HepG2 (cell line): ENCODE results near the gene PHF13. TPM values are rescaled to one million over a fixed set of nuclear protein-coding genes. Genes with fewer than 3 reads are reported as not detected.

Experiments used
- ATAC-seq: fragments of 200-7000 bp; cut with Tn5 transposase; 3 replicates; pipeline ENCODE4 v1.9.1; 2020; ENCODE audit warnings: mild to moderate bottlenecking, moderate library complexity
- BruUV-seq: library from RNA; stranded (reverse); fragments of 400-500 nt; replicated peaks from 2 replicates; lab custom pipeline; 2021; lab: Mats Ljungman, UMichigan
- CTCF ChIA-PET: fragments of 300-600 bp; formaldehyde crosslinking; extraction: SDS; loops from one replicate; lab custom pipeline; 2021; ENCODE audit warnings: low total read pairs, inconsistent platforms, low intra/inter-chr PET ratio; lab: Yijun Ruan, JAX
- POLR2A ChIA-PET: fragments of 350-600 bp; sonication (Branson Sonifier 250); formaldehyde crosslinking; loops from one replicate; lab custom pipeline; 2020; ENCODE audit warnings: antibody characterized with exemption, inconsistent platforms; lab: Yijun Ruan, JAX
- DNase-seq: peaks from one replicate; pipeline ENCODE4 v3.0.0-alpha.2; 2015; ENCODE audit warnings: low spot score
- FAIRE-seq: peaks from 3 replicates; lab custom pipeline; 2011; peaks lifted over from hg19 to GRCh38; lab: Jason Lieb, UNC
- H2AFZ ChIP-seq: one replicate; pipeline ENCODE4 v1.6.1; 2011; ENCODE audit warnings: low read length, inconsistent platforms
- H3K27ac ChIP-seq: fragments of 300-600 bp; 3 replicates; pipeline ENCODE4 v1.8.0; 2011; ENCODE audit warnings: mixed run types, mild to moderate bottlenecking, mixed read lengths, low read length, inconsistent platforms; ENCODE audit not compliant: insufficient read depth; ENCODE audit errors: extremely low read length
- H3K27me3 ChIP-seq, 2 experiments: fragments of 200-600 bp in 1 of 2; 2 replicates in 1 of 2; 3 replicates in 1 of 2; pipeline versions ENCODE4 v1.6.0 to v1.8.0; 2011; ENCODE audit warnings: low read length in 2 of 2, mild to moderate bottlenecking in 2 of 2, moderate library complexity in 2 of 2, inconsistent platforms in 1 of 2; ENCODE audit not compliant: insufficient read depth in 2 of 2, control insufficient read depth in 1 of 2
- H3K36me3 ChIP-seq, 2 experiments: fragments of 200-600 bp in 1 of 2; replicated peaks in 1 of 2; 2 replicates in 1 of 2; 3 replicates in 1 of 2; pipeline versions ENCODE4 v1.5.1 to v1.8.0; 2011; ENCODE audit warnings: low read length in 2 of 2, inconsistent platforms in 1 of 2; ENCODE audit not compliant: insufficient read depth in 2 of 2, control insufficient read depth in 1 of 2
- H3K4me1 ChIP-seq: 2 replicates; pipeline ENCODE4 v1.5.1; 2012; ENCODE audit warnings: low read length, inconsistent platforms; ENCODE audit not compliant: insufficient read depth
- H3K4me2 ChIP-seq: 2 replicates; pipeline ENCODE4 v1.6.0; 2011; ENCODE audit warnings: low read depth, low read length, inconsistent platforms
- H3K4me3 ChIP-seq, 3 experiments: fragments of 200-600 bp in 1 of 3; sonication (generic), shearing (Covaris generic) in 1 of 3; replicated peaks in 1 of 3; 2 replicates each; pipeline ENCODE4 v1.5.1; 2011 to 2016; ENCODE audit warnings: low read length in 3 of 3, inconsistent platforms in 2 of 3, low read depth in 2 of 3, mild to moderate bottlenecking in 2 of 3, control low read depth in 1 of 3, mixed read lengths in 1 of 3; ENCODE audit not compliant: insufficient read depth in 1 of 3
- H3K79me2 ChIP-seq: one replicate; pipeline ENCODE4 v1.6.1; 2011; ENCODE audit warnings: low read length, inconsistent platforms; ENCODE audit not compliant: insufficient read depth
- H3K9ac ChIP-seq: 2 replicates; pipeline ENCODE4 v1.6.0; 2011; ENCODE audit warnings: mild to moderate bottlenecking, low read depth, low read length, inconsistent platforms; ENCODE audit not compliant: insufficient read depth
- H3K9me3 ChIP-seq: 2 replicates; pipeline ENCODE4 v1.5.1; 2012; ENCODE audit warnings: mild to moderate bottlenecking, low read length
- H4K20me1 ChIP-seq: 2 replicates; pipeline ENCODE4 v1.6.0; 2011; ENCODE audit warnings: inconsistent platforms, mild to moderate bottlenecking, low read length, moderate library complexity; ENCODE audit not compliant: insufficient read depth
- BHLHE40 ChIP-seq: IDR thresholded peaks from 2 replicates; pipeline ENCODE4 v1.6.1; 2011; ENCODE audit warnings: low read length, improper control_type of control experiment
- MAZ ChIP-seq, 2 experiments: sonication (generic) in 1 of 2; formaldehyde crosslinking in 1 of 2; IDR thresholded peaks; 2 replicates each; pipeline versions ENCODE4 v1.5.0 to v1.6.1; 2012 to 2020; ENCODE audit warnings: low read depth in 2 of 2, mild to moderate bottlenecking in 2 of 2, borderline replicate concordance in 1 of 2, improper control_type of control experiment in 1 of 2, low read length in 1 of 2, missing genetic modification reagents in 1 of 2, moderate library complexity in 1 of 2
- REPIN1 ChIP-seq: sonication (generic); formaldehyde crosslinking; IDR thresholded peaks from 2 replicates; pipeline ENCODE4 v1.8.0; 2022; ENCODE audit warnings: missing genetic modification reagents, low read depth, mild to moderate bottlenecking, borderline replicate concordance
- ZBTB43 ChIP-seq: sonication (generic); formaldehyde crosslinking; conservative IDR thresholded peaks from 2 replicates; pipeline ENCODE4 v1.4.0; 2020; ENCODE audit warnings: missing genetic modification reagents
- ZNF143 ChIP-seq: sonication (generic); formaldehyde crosslinking; IDR thresholded peaks from 2 replicates; pipeline ENCODE4 v1.4.0; 2020; ENCODE audit warnings: missing genetic modification reagents
- ZNF274 ChIP-seq: sonication (generic); formaldehyde crosslinking; IDR thresholded peaks from 2 replicates; pipeline ENCODE4 v1.5.1; 2020; ENCODE audit warnings: mild to moderate bottlenecking, missing genetic modification reagents
- ZNF337 ChIP-seq: sonication (generic); formaldehyde crosslinking; IDR thresholded peaks from 2 replicates; pipeline ENCODE4 v1.5.1; 2020; ENCODE audit warnings: missing genetic modification reagents, low read depth, mild to moderate bottlenecking, borderline replicate concordance
- ZNF33A ChIP-seq: sonication (generic); formaldehyde crosslinking; IDR thresholded peaks from 2 replicates; pipeline ENCODE4 v1.5.1; 2020; ENCODE audit warnings: missing genetic modification reagents, mild to moderate bottlenecking, moderate library complexity, borderline replicate concordance
- ZNF451 ChIP-seq: sonication (generic); formaldehyde crosslinking; IDR thresholded peaks from 2 replicates; pipeline ENCODE4 v1.5.0; 2020; ENCODE audit warnings: mild to moderate bottlenecking, missing genetic modification reagents
- ZNF773 ChIP-seq: sonication (generic); formaldehyde crosslinking; IDR thresholded peaks from 2 replicates; pipeline ENCODE4 v1.4.0; 2020; ENCODE audit warnings: missing genetic modification reagents, borderline replicate concordance
- ZNF782 ChIP-seq: sonication (generic); formaldehyde crosslinking; IDR thresholded peaks from 2 replicates; pipeline ENCODE4 v1.4.0; 2020; ENCODE audit warnings: missing genetic modification reagents, mild to moderate bottlenecking, borderline replicate concordance
- WGBS: methylation state at CpG from one replicate; pipeline ENCODE4 v1.1.6; 2017; ENCODE audit warnings: low lambda C conversion rate; 5-methylcytosine and 5-hydroxymethylcytosine counted together
- in situ Hi-C: cut with HindIII; loops from 2 replicates; pipeline ENCODE4 v1.10.0; 2017; ENCODE audit warnings: low pct_unique_long_range_greater_than_20kb; ENCODE audit not compliant: extremely low pct_ligation_motif_present
- intact Hi-C: fragments of 100-400 bp; cut with micrococcal nuclease; formaldehyde crosslinking; loops from one replicate; pipeline ENCODE4 v1.10.0; 2022; ENCODE audit not compliant: unreplicated experiment
- polyA plus RNA-seq, 8 experiments: library from polyadenylated mRNA; depleted of rRNA in 3 of 8; stranded (reverse) in 7 of 8; unstranded in 1 of 8; fragments of >200 nt; fragmentation: Illumina TruSeq in 4 of 8; extraction: Trizol in 4 of 8; gene quantifications; 2 replicates each; pipeline versions ENCODE4 v1.2.1 to v1.2.3, GENCODE V29; 2011 to 2016; ENCODE audit warnings: low read depth in 4 of 8, missing spikeins in 1 of 8, mixed read lengths in 1 of 8; ENCODE audit not compliant: insufficient read depth in 1 of 8
- total RNA-seq, 5 experiments: library from RNA; depleted of rRNA; stranded (reverse); fragments of >200 nt; fragmentation: Illumina TruSeq; extraction: Trizol; gene quantifications; 2 replicates each; pipeline ENCODE4 v1.2.3, GENCODE V29; 2016; ENCODE audit warnings: low read depth in 1 of 5
- TF ChIP-seq, protein P1 (sequence below): sonication (generic); formaldehyde crosslinking; IDR thresholded peaks from 2 replicates; pipeline ENCODE4 v1.4.0; 2020; ENCODE audit warnings: mild to moderate bottlenecking, missing genetic modification reagents
- TF ChIP-seq, protein P2 (sequence below): sonication (generic); formaldehyde crosslinking; IDR thresholded peaks from 2 replicates; pipeline ENCODE4 v1.5.1; 2020; ENCODE audit warnings: missing genetic modification reagents, mild to moderate bottlenecking, borderline replicate concordance
- TF ChIP-seq, protein P3 (sequence below): sonication (generic); formaldehyde crosslinking; IDR thresholded peaks from 2 replicates; pipeline ENCODE4 v1.5.0; 2020; ENCODE audit warnings: missing genetic modification reagents

Gene PHF13
- total and polyA plus RNA-seq, 2 of the 13 experiments (the other 11 are each of a cell fraction or from before 2014, with no cell fraction given): 4.7 to 7.4 TPM

- in situ Hi-C loops: no loop called here
- DNase-seq (no peak), ATAC-seq (no peak), FAIRE-seq (no peak)
- no peaks in the 10 kb centered on the region for H3K9me3 ChIP-seq
- 94% methylated on average over 7 of the region's 7 CpGs for WGBS
- no peaks in the 10 kb centered on the region for H3K27me3 ChIP-seq
- no TSS peak for BruUV-seq
- H3K4me2 ChIP-seq: no peak overlapping the region
- peaks cover 20 to 52% of the 10 kb centered on the region in 2 experiments for H3K36me3 ChIP-seq
- H3K4me1 ChIP-seq: no peaks in the 10 kb centered on the region
- intact Hi-C loops: loop anchor here (5.0 kb wide), 2 partner anchors 93 to 158 kb away; partner anchors contain the start of gene NOL9
- TF ChIP-seq ZNF143 (CRISPR knock-in tag) (no peak), ZNF773 (CRISPR knock-in tag) (no peak), ZNF451 (CRISPR knock-in tag) (no peak), MAZ (IDR thresholded peaks at IDR 0.05; ENCODE audit: borderline replicate concordance, low read depth, low read length) (no peak), MAZ (CRISPR knock-in tag; IDR thresholded peaks at IDR 0.05; ENCODE audit: low read depth) (no peak), BHLHE40 (no peak), ZBTB43 (no peak), ZNF33A (no peak), REPIN1 (CRISPR knock-in tag) (no peak), ZNF274 (CRISPR knock-in tag) (no peak), ZNF782 (CRISPR knock-in tag) (no peak), ZNF337 (CRISPR knock-in tag) (no peak)
- TF ChIP-seq, protein P1, sequence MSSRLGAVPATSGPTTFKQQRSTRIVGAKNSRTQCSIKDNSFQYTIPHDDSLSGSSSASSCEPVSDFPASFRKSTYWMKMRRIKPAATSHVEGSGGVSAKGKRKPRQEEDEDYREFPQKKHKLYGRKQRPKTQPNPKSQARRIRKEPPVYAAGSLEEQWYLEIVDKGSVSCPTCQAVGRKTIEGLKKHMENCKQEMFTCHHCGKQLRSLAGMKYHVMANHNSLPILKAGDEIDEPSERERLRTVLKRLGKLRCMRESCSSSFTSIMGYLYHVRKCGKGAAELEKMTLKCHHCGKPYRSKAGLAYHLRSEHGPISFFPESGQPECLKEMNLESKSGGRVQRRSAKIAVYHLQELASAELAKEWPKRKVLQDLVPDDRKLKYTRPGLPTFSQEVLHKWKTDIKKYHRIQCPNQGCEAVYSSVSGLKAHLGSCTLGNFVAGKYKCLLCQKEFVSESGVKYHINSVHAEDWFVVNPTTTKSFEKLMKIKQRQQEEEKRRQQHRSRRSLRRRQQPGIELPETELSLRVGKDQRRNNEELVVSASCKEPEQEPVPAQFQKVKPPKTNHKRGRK (CRISPR knock-in tag): no peak
- TF ChIP-seq, protein P2, sequence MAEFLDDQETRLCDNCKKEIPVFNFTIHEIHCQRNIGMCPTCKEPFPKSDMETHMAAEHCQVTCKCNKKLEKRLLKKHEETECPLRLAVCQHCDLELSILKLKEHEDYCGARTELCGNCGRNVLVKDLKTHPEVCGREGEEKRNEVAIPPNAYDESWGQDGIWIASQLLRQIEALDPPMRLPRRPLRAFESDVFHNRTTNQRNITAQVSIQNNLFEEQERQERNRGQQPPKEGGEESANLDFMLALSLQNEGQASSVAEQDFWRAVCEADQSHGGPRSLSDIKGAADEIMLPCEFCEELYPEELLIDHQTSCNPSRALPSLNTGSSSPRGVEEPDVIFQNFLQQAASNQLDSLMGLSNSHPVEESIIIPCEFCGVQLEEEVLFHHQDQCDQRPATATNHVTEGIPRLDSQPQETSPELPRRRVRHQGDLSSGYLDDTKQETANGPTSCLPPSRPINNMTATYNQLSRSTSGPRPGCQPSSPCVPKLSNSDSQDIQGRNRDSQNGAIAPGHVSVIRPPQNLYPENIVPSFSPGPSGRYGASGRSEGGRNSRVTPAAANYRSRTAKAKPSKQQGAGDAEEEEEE: no peak
- TF ChIP-seq, protein P3, sequence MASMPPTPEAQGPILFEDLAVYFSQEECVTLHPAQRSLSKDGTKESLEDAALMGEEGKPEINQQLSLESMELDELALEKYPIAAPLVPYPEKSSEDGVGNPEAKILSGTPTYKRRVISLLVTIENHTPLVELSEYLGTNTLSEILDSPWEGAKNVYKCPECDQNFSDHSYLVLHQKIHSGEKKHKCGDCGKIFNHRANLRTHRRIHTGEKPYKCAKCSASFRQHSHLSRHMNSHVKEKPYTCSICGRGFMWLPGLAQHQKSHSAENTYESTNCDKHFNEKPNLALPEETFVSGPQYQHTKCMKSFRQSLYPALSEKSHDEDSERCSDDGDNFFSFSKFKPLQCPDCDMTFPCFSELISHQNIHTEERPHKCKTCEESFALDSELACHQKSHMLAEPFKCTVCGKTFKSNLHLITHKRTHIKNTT: no peak
- H2AFZ ChIP-seq: no peak overlapping the region
- H3K79me2 ChIP-seq: no peaks in the 10 kb centered on the region
- H4K20me1 ChIP-seq: no peaks in the 10 kb centered on the region
- H3K9ac ChIP-seq: no peak overlapping the region
- H3K27ac ChIP-seq: no peak overlapping the region
- ChIA-PET POLR2A (no interaction called here), CTCF (no interaction called here)
- no peak overlapping the region for H3K4me3 ChIP-seq
Observed at GRCh38 chr1:6645018-6645417, 31.5 kb downstream of the PHF13 start.
